Mucosa of descending colon (tissue), 3 donors: ENCODE data around the gene FAM222B. TPM values are rescaled to one million over a fixed set of nuclear protein-coding genes. Genes with fewer than 3 reads are reported as not detected.
"Not testable (repeated sequence)": the region's sequence is repeated elsewhere in the genome, so short reads cannot be mapped to it uniquely, and the experiment has no call there.

Experiments used
- ATAC-seq: fragments of 200-7000 bp; cut with Tn5 transposase; one replicate; pipeline ENCODE4 v1.9.1; 2020; ENCODE audit warnings: mild to moderate bottlenecking, moderate library complexity
- DNase-seq, 3 donors: peaks; one replicate each; pipeline ENCODE4 v3.0.0-alpha.2; 2020
- H3K36me3 ChIP-seq: fragments of 200-600 bp; one replicate; pipeline ENCODE4 v1.8.0; 2021; ENCODE audit warnings: low read depth, mild to moderate bottlenecking
- H3K4me1 ChIP-seq: fragments of 200-600 bp; one replicate; pipeline ENCODE4 v1.8.0; 2021; ENCODE audit warnings: low read depth, mild to moderate bottlenecking
- H3K4me3 ChIP-seq: fragments of 200-600 bp; one replicate; pipeline ENCODE4 v1.8.0; 2021; ENCODE audit warnings: mild to moderate bottlenecking
- H3K9me3 ChIP-seq: fragments of 200-600 bp; one replicate; pipeline ENCODE4 v1.8.0; 2021; ENCODE audit warnings: mild to moderate bottlenecking
- CTCF ChIP-seq: fragments of 200-600 bp; IDR thresholded peaks from one replicate; pipeline ENCODE4 v1.8.0; 2022; ENCODE audit warnings: antibody characterized with exemption, mild to moderate bottlenecking
- intact Hi-C, 2 donors: fragments of 100-400 bp; cut with DNase I in 1 of 2; cut with micrococcal nuclease in 1 of 2; formaldehyde crosslinking; loops; one replicate each; pipeline versions ENCODE4 v1.11.0 to v1.11.1; 2022; cut with DNase I, micrococcal nuclease
- total RNA-seq, 3 donors: library from RNA; stranded (reverse); fragmentation: NEBNext Ultra II Directional in 2 of 3; extraction: Animal tissue kit (Norgen Biotek cat#: 25700) in 2 of 3; gene quantifications; one replicate each; pipeline versions ENCODE4 v1.2.1 to v1.2.4, GENCODE V29; 2021 to 2023
- donor health status: DM: no; HTN: no; CAD: no; lungs with moderate emphysema.
- donor health status: DM: no; HTN: no; CAD: no.
- donor health status: DM: no; HTN: yes; CAD: no.

Gene FAM222B
- total RNA-seq, 3 donors from 2014 or later, result 25.3 to 40.0 (median 30.0) TPM

- H3K4me1 ChIP-seq, result peaks cover 56% of the 10 kb centered on the region
- H3K4me3 ChIP-seq, result no peak overlapping the region
These were observed 120.0 kb downstream of the FAM222B start for GRCh38 chr17:28722417-28723158.

DNA sequence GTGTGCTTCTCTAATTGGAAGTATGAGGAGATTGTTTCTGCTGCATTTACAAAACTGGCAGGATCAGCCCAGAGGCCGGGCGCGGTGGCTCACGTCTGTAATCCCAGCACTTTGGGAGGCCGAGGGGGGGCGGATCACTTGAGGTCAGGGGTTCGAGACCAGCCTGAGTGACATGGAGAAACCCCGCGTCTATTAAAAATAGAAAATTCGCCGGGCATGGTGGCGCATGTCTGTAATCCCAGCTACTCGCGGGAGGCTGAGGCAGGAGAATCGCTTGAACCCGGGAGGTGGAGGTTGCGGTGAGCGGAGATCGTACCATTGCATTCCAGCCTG lies 121.6 kb downstream of the FAM222B start:
- H3K36me3 ChIP-seq, H3K9me3 ChIP-seq, intact Hi-C loops, ATAC-seq: not testable (repeated sequence)
- peaks cover 56% of the 10 kb centered on the region for H3K4me1 ChIP-seq
- DNase-seq, result peak; percentile 42 to 56 (median 55)
- peak overlapping the region; percentile 46 for H3K4me3 ChIP-seq

More at GRCh38 chr17:28722417-28723158, 120.0 kb downstream of the FAM222B start:
- DNase-seq (no peak), ATAC-seq (no peak)
- peaks cover 8% of the 10 kb centered on the region for H3K36me3 ChIP-seq
- intact Hi-C loops, result no loop called here
- no peaks in the 10 kb centered on the region for H3K9me3 ChIP-seq
- no peak for TF ChIP-seq CTCF

GRCh38 chr17:28720247-28720996 lies 122.2 kb downstream of the FAM222B start:
- Histone ChIP-seq H3K4me1 (peaks cover 54% of the 10 kb centered on the region), H3K9me3 (no peaks in the 10 kb centered on the region), H3K4me3 (peak overlapping the region; percentile 46), H3K36me3 (peaks cover 8% of the 10 kb centered on the region)
- ATAC-seq (no peak), DNase-seq (peak in 1 of 3 donors; percentile 43)
- intact Hi-C loops, result no loop called here
- TF ChIP-seq CTCF, result no peak

- H3K4me1 ChIP-seq, result peaks cover 43% of the 10 kb centered on the region
- no peak for TF ChIP-seq CTCF
- H3K9me3 ChIP-seq, result no peaks in the 10 kb centered on the region
- peaks cover 8% of the 10 kb centered on the region for H3K36me3 ChIP-seq
- intact Hi-C loops, result no loop called here
- no peak for DNase-seq
- H3K4me3 ChIP-seq, result peak overlapping the region; percentile 46
- ATAC-seq, result no peak
These were observed 123.6 kb downstream of the FAM222B start for GRCh38 chr17:28719021-28719433.

GRCh38 chr17:28718333-28719020 lies 124.1 kb downstream of the FAM222B start:
- no peak overlapping the region for H3K4me3 ChIP-seq
- H3K36me3 ChIP-seq, result peaks cover 5% of the 10 kb centered on the region
- H3K4me1 ChIP-seq, result peaks cover 38% of the 10 kb centered on the region
- TF ChIP-seq CTCF, result no peak
- DNase-seq (no peak), ATAC-seq (no peak)
- intact Hi-C loops, result no loop called here
- no peaks in the 10 kb centered on the region for H3K9me3 ChIP-seq
